ENCODE results near the gene GMFB. TPM values are rescaled to one million over a fixed set of nuclear protein-coding genes. Genes with fewer than 3 reads are reported as not detected.

GMFB gene
- total and polyA plus RNA-seq, 10 of the 15 experiments (the other 5 are each of a cell fraction or from before 2014, with no cell fraction given): 29.3 to 71.0 (median 50.8) TPM

DNA sequence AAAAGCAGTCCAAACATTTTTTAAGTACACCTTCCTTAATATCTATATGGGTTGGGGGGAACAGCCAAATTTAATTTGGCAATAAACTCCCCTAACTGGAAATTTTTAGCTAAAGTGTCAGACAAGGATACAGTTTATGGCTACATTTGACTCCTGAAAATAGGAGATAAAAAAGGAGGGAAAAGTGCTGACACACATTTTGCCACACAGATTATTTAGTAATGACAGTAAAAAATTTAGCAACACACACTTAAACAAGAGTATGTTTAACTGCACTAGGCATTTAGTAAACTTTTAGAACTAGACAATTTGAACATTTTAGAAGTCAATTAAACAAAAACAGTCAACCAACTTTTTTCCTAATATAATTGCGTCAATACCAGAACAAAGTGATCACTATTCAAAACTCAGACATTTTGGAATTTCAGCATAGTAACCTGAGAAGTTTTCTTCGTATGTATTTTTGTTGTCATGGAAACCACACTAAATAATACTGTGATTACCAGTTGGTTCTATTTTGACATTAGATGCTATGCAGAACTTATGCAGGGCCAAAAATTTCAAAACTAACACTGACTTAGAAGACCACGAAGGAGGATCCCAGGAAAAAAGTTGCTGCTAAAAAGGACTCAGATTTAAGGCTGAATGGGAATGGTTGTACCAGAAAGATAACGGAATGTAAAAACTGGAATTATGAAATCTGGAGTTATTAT lies 13.4 kb downstream of the GMFB start:
- FAIRE-seq (no peak), ATAC-seq (no peak), DNase-seq (ENCODE audit: low read depth, low spot score) (no peak)
- Histone ChIP-seq H3K27ac (ENCODE audit: control insufficient read depth, insufficient read depth) (no peak overlapping the region), H2AFZ (ENCODE audit: control insufficient read depth, low read depth, low read length) (no peak overlapping the region), H3K27me3 (replicated peaks in 1 of 2; ENCODE audit: control insufficient read depth in 2 of 2, insufficient read depth in 2 of 2, low read length in 1 of 2) (no peaks in the 10 kb centered on the region), H3K79me2 (ENCODE audit: control insufficient read depth, insufficient read depth, low read length) (no peaks in the 10 kb centered on the region), H3K4me2 (ENCODE audit: control insufficient read depth, insufficient read depth) (no peak overlapping the region), H3K9ac (ENCODE audit: control insufficient read depth, insufficient read depth, low read length) (no peak overlapping the region), H3K9me3 (replicated peaks; ENCODE audit: control insufficient read depth, insufficient read depth, low read length) (no peaks in the 10 kb centered on the region), H3K4me3 (no peak overlapping the region), H4K20me1 (ENCODE audit: control insufficient read depth, insufficient read depth) (no peaks in the 10 kb centered on the region), H3K36me3 (ENCODE audit: control insufficient read depth in 2 of 2, insufficient read depth in 2 of 2, low read length in 1 of 2) (no peaks in the 10 kb centered on the region; a peak in 2 of 4 replicates), H3K4me1 (ENCODE audit: control insufficient read depth, insufficient read depth, low read length) (no peaks in the 10 kb centered on the region)
- in situ Hi-C loops (cut with MboI): no loop called here
- SMC1A ChIA-PET (ENCODE audit: uncharacterized antibody, unreplicated experiment): interaction anchor here (0.6 kb wide), 1 partner anchor 92 kb away, joined by 4 read pairs; the partner anchor contains the start of gene SAMD4A
- POLR2A ChIA-PET: no interaction called here
- WGBS (ENCODE audit: insufficient coverage, insufficient replicate concordance, low lambda C conversion rate, missing lambda C conversion rate): 83% methylated on average over 4 of the region's 4 CpGs
- intact Hi-C loops (cut with micrococcal nuclease; ENCODE audit: unreplicated experiment): no loop called here
- BruUV-seq (replicated peaks): no TSS peak
- RAD21 ChIA-PET (ENCODE audit: unreplicated experiment): no interaction called here
- TF ChIP-seq MYB (IDR thresholded peaks at IDR 0.05; ENCODE audit: borderline replicate concordance, low read depth, low read length) (no peak), NRF1 (conservative IDR thresholded peaks at IDR 0.05; ENCODE audit: low read depth, low read length) (no peak), CREM (IDR thresholded peaks at IDR 0.05; ENCODE audit: low read depth) (no peak), TCF3 (IDR thresholded peaks at IDR 0.05; ENCODE audit: borderline replicate concordance, insufficient read depth, low read depth, low read length) (no peak), KLF5 (IDR thresholded peaks at IDR 0.05; ENCODE audit: partially characterized antibody) (no peak), IRF4 (IDR thresholded peaks at IDR 0.05; ENCODE audit: low read depth, low read length) (no peak), ETV6 (conservative IDR thresholded peaks at IDR 0.05 in 1 of 2, IDR thresholded peaks at IDR 0.05 in 1 of 2; ENCODE audit: borderline replicate concordance in 1 of 2, low read depth in 1 of 2) (no peak)
- CTCF ChIA-PET: no interaction called here
